LNCAP (cell line): ENCODE results near the gene METAP2.

Experiments
- CTCF ChIP-seq: fragments of 450-650 bp; IDR thresholded peaks from 2 replicates; pipeline ENCODE4 v1.5.1; 2017; ENCODE audit warnings: mild to moderate bottlenecking

The METAP2 gene

GRCh38 chr12:95551305-95551704 is 77.4 kb downstream of the METAP2 start, which contains the start of gene USP44:
USP44 (minus strand) TSS chr12:95551476; CDS start chr12:95534256, 17,220 bp downstream.
- TF ChIP-seq CTCF, result no peak

GRCh38 chr12:95551913-95552516 is 78.1 kb downstream of the METAP2 start:
- TF ChIP-seq CTCF, result no peak

GRCh38 chr12:95553197-95553943 is 79.4 kb downstream of the METAP2 start:
- no peak for TF ChIP-seq CTCF

GRCh38 chr12:95554532-95555071 is 80.7 kb downstream of the METAP2 start:
- no peak for TF ChIP-seq CTCF

GRCh38 chr12:95557625-95558024 is 83.7 kb downstream of the METAP2 start:
- no peak for TF ChIP-seq CTCF
